ENCODE results near the gene VAPA. TPM values are rescaled to one million over a fixed set of nuclear protein-coding genes. Genes with fewer than 3 reads are reported as not detected.
"Not testable (repeated sequence)": the region's sequence is repeated elsewhere in the genome, so short reads cannot be mapped to it uniquely, and the experiment has no call there.

Gene VAPA
- total and polyA plus RNA-seq, 12 donors = 33.2 to 269 (median 219) TPM

GRCh38 chr18:9887992-9888391 lies 25.8 kb upstream of the VAPA start:
- WGBS, 2 donors = 94 to 96% methylated on average over 5 of the region's 5 CpGs
- H3K27ac ChIP-seq = no peak overlapping the region
- DNase-seq = no peak
- no peak overlapping the region for H3K4me3 ChIP-seq
- no peaks in the 10 kb centered on the region for H3K36me3 ChIP-seq
- H3K27me3 ChIP-seq = no peaks in the 10 kb centered on the region
- H3K4me1 ChIP-seq = peaks cover 0 to 7% (median 0%) of the 10 kb centered on the region in 9 donors
- H3K9me3 ChIP-seq = no peaks in the 10 kb centered on the region
- no peak for ATAC-seq
- intact Hi-C loops (cut with DNase I) = no loop called here
- no peak for TF ChIP-seq CTCF (IDR thresholded peaks at IDR 0.05)

DNA sequence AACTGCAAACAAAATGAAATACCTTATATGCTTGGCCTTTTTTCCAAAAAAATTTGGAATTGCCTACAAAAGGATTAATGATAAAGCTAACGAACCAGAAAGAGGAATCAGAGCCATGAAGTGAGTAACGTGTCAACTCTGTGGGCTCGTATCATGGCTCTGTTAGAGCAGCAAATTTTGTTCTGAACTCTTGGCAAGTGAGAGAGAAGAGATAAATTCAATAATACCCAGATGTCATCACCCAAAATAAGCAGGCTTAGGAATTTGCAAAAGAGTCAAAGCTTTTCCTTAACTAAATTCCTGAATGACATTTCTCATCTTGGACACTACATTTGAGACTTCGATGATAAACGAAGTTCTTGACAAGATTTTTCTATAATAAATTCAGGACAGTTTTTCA lies 23.6 kb upstream of the VAPA start:
- Histone ChIP-seq H3K27me3 (no peaks in the 10 kb centered on the region), H3K27ac (no peak overlapping the region), H3K9me3 (no peaks in the 10 kb centered on the region), H3K4me3 (no peak overlapping the region), H3K4me1 (peaks cover 0 to 7% (median 0%) of the 10 kb centered on the region in 9 donors), H3K36me3 (no peaks in the 10 kb centered on the region)
- DNase-seq (no peak), ATAC-seq (no peak)
- intact Hi-C loops (cut with DNase I) = no loop called here
- no peak for TF ChIP-seq CTCF (IDR thresholded peaks at IDR 0.05)
- WGBS, 2 donors = 56 to 71% methylated on average over 5 of the region's 5 CpGs

DNA sequence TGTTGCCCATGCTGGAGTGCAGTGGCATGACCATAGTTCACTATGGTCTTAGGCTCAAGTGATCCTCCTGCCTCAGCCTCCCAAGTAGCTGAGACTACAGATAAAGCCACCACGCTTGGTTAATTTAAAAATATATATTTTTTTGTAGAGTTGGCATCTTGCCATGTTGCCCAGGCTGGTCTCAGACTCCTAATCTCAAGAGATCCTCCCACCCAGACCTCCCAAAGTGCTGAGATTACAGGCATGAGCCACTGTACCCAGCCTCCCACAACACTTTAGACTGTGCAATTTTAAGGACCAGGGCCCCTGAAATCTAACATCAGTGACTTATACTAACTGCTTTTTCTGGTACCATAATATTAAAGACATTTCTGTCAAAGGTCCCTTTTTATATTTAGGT lies 22.9 kb upstream of the VAPA start:
- ATAC-seq (no peak), DNase-seq (no peak)
- Histone ChIP-seq H3K27ac (no peak overlapping the region), H3K4me1 (peaks cover 0 to 7% (median 0%) of the 10 kb centered on the region in 9 donors), H3K4me3 (no peak overlapping the region), H3K36me3 (no peaks in the 10 kb centered on the region), H3K27me3 (no peaks in the 10 kb centered on the region), H3K9me3 (no peaks in the 10 kb centered on the region)
- intact Hi-C loops (cut with DNase I) = no loop called here
- WGBS, 2 donors = 62 to 82% methylated on average over 1 of the region's 1 CpG
- TF ChIP-seq CTCF (IDR thresholded peaks at IDR 0.05) = no peak

GRCh38 chr18:9891515-9891914 lies 22.3 kb upstream of the VAPA start:
- H3K4me1 ChIP-seq; intact Hi-C loops (cut with DNase I); H3K27me3 ChIP-seq; H3K36me3 ChIP-seq; ATAC-seq; H3K9me3 ChIP-seq; H3K27ac ChIP-seq; H3K4me3 ChIP-seq; DNase-seq: not testable (repeated sequence)
- 84 to 91% methylated on average over 4 of the region's 4 CpGs for WGBS, 2 donors

GRCh38 chr18:9894454-9895068 lies 19.3 kb upstream of the VAPA start:
- 83 to 95% methylated on average over 6 of the region's 6 CpGs for WGBS, 2 donors
- H3K27me3 ChIP-seq = no peaks in the 10 kb centered on the region
- no peak for DNase-seq
- H3K27ac ChIP-seq = no peak overlapping the region
- no peak for ATAC-seq
- intact Hi-C loops (cut with DNase I) = no loop called here
- H3K9me3 ChIP-seq = no peaks in the 10 kb centered on the region
- no peak for TF ChIP-seq CTCF (IDR thresholded peaks at IDR 0.05)
- H3K4me3 ChIP-seq = no peak overlapping the region
- H3K4me1 ChIP-seq = peaks cover 0 to 7% (median 0%) of the 10 kb centered on the region in 9 donors
- H3K36me3 ChIP-seq = no peaks in the 10 kb centered on the region
